T-helper 17 cell (primary cell): Measurements from ENCODE around the gene IRF9. TPM values are rescaled to one million over a fixed set of nuclear protein-coding genes. Genes with fewer than 3 reads are reported as not detected.
"Not testable (repeated sequence)": the region's sequence is repeated elsewhere in the genome, so short reads cannot be mapped to it uniquely, and the experiment has no call there.

Experiments used
- ATAC-seq: fragments of 150-1000 bp; cut with Tn5 transposase; 2 replicates; pipeline ENCODE4 v1.10.0; 2021; ENCODE audit warnings: mild to moderate bottlenecking, moderate library complexity
- DNase-seq, 3 donors: peaks; one replicate each; pipeline versions ENCODE4 v3.0.0 to v3.0.0-alpha.2; 2020 to 2021
- H3K9me3 ChIP-seq: one replicate; pipeline ENCODE4 v1.7.0; 2013; ENCODE audit warnings: low read length, mild to moderate bottlenecking; ENCODE audit not compliant: control insufficient read depth, poor library complexity, severe bottlenecking
- H3K27ac Mint-ChIP-seq: one replicate; pipeline ENCODE4 v1.8.0; 2022; ENCODE audit warnings: mild to moderate bottlenecking, moderate library complexity, mixed read lengths
- H3K27me3 Mint-ChIP-seq: one replicate; pipeline ENCODE4 v1.8.0; 2022; ENCODE audit warnings: mixed read lengths
- H3K36me3 Mint-ChIP-seq: one replicate; pipeline ENCODE4 v1.8.0; 2022; ENCODE audit warnings: low read depth, mixed read lengths
- H3K4me1 Mint-ChIP-seq: one replicate; pipeline ENCODE4 v1.8.0; 2022; ENCODE audit warnings: mild to moderate bottlenecking, mixed read lengths
- H3K4me3 Mint-ChIP-seq: one replicate; pipeline ENCODE4 v1.8.0; 2022; ENCODE audit warnings: mild to moderate bottlenecking, moderate library complexity, mixed read lengths
- total RNA-seq, 4 donors: library from RNA in 2 of 4; stranded (reverse) in 2 of 4; gene quantifications; one replicate each; pipeline ENCODE4 v1.2.3 and lab custom pipeline; 2022 to 2026

The IRF9 gene
- total RNA-seq, 2 donors from 2014 or later, result 172 to 230 TPM

- Mint-ChIP-seq H3K4me3 (no peak overlapping the region), H3K4me1 (peaks cover 26% of the 10 kb centered on the region)
Measured at GRCh38 chr14:24189460-24189859, 28.4 kb downstream of the IRF9 start.

GRCh38 chr14:24190416-24190815 is 29.4 kb downstream of the IRF9 start:
- H3K9me3 ChIP-seq, result no peaks in the 10 kb centered on the region
- peaks cover 31% of the 10 kb centered on the region for H3K4me1 Mint-ChIP-seq
- no peak for DNase-seq
- no peak for ATAC-seq
- no peak overlapping the region for H3K4me3 Mint-ChIP-seq
- no peaks in the 10 kb centered on the region for H3K27me3 Mint-ChIP-seq
- no peak overlapping the region for H3K27ac Mint-ChIP-seq
- H3K36me3 Mint-ChIP-seq, result peaks cover 3% of the 10 kb centered on the region

More at GRCh38 chr14:24189460-24189859, 28.4 kb downstream of the IRF9 start:
- H3K27ac Mint-ChIP-seq, result peak overlapping the region; percentile 97
- H3K9me3 ChIP-seq, result no peaks in the 10 kb centered on the region
- ATAC-seq, result no peak
- DNase-seq, result no peak
- H3K27me3 Mint-ChIP-seq, result no peaks in the 10 kb centered on the region
- H3K36me3 Mint-ChIP-seq, result peaks cover 3% of the 10 kb centered on the region

- H3K4me3 Mint-ChIP-seq, result no peak overlapping the region
- H3K9me3 ChIP-seq, result no peaks in the 10 kb centered on the region
- peak overlapping the region; percentile 82 for H3K27ac Mint-ChIP-seq
- H3K36me3 Mint-ChIP-seq, result peaks cover 3% of the 10 kb centered on the region
- peaks cover 31% of the 10 kb centered on the region for H3K4me1 Mint-ChIP-seq
- H3K27me3 Mint-ChIP-seq, result no peaks in the 10 kb centered on the region
- ATAC-seq (no peak), DNase-seq (no peak)
Measured at GRCh38 chr14:24192933-24193332, 31.9 kb downstream of the IRF9 start.

GRCh38 chr14:24194186-24194872 is 33.3 kb downstream of the IRF9 start:
- peak overlapping the region; percentile 95 for H3K4me3 Mint-ChIP-seq
- no peaks in the 10 kb centered on the region for H3K9me3 ChIP-seq
- no peaks in the 10 kb centered on the region for H3K27me3 Mint-ChIP-seq
- H3K27ac Mint-ChIP-seq, result peak overlapping the region; percentile 97
- no peak for DNase-seq
- peaks cover 37% of the 10 kb centered on the region for H3K4me1 Mint-ChIP-seq
- H3K36me3 Mint-ChIP-seq, result peaks cover 3% of the 10 kb centered on the region
- ATAC-seq, result no peak

GRCh38 chr14:24194873-24195185 is 33.8 kb downstream of the IRF9 start:
- Mint-ChIP-seq H3K27me3 (no peaks in the 10 kb centered on the region), H3K27ac (peak overlapping the region; percentile 97), H3K4me1 (peaks cover 36% of the 10 kb centered on the region), H3K4me3 (peak overlapping the region; percentile 95), H3K36me3 (peaks cover 3% of the 10 kb centered on the region)
- no peaks in the 10 kb centered on the region for H3K9me3 ChIP-seq
- ATAC-seq (no peak), DNase-seq (no peak)

GRCh38 chr14:24195186-24196070 is 34.4 kb downstream of the IRF9 start, which contains the start of gene TM9SF1:
Gene TM9SF1 (minus strand): TSS chr14:24195441. CDS start chr14:24195019, 422 bp downstream.
- Mint-ChIP-seq H3K36me3 (peaks cover 3% of the 10 kb centered on the region), H3K4me1 (peaks cover 36% of the 10 kb centered on the region), H3K27ac (peak within 1 kb of the TSS; percentile 97), H3K27me3 (no peaks in the 10 kb centered on the region), H3K4me3 (peak within 1 kb of the TSS; percentile 95)
- DNase-seq, result peak; percentile 79 to 84 (median 82)
- ATAC-seq, result peak; percentile 90
- no peaks in the 10 kb centered on the region for H3K9me3 ChIP-seq

GRCh38 chr14:24196071-24197055 is 35.3 kb downstream of the IRF9 start:
- Mint-ChIP-seq H3K36me3 (peaks cover 3% of the 10 kb centered on the region), H3K27me3 (no peaks in the 10 kb centered on the region), H3K27ac (peak overlapping the region; percentile 97), H3K4me1 (peaks cover 37% of the 10 kb centered on the region), H3K4me3 (peak overlapping the region; percentile 95)
- no peak for DNase-seq
- no peak for ATAC-seq
- H3K9me3 ChIP-seq, result no peaks in the 10 kb centered on the region

- peak overlapping the region; percentile 95 for H3K4me3 Mint-ChIP-seq
Measured at GRCh38 chr14:24197056-24197450, 36.0 kb downstream of the IRF9 start.

GRCh38 chr14:24198814-24199524 is 37.9 kb downstream of the IRF9 start:
- DNase-seq (no peak), ATAC-seq (no peak)
- Mint-ChIP-seq H3K27ac (peak overlapping the region; percentile 85), H3K4me1 (peaks cover 32% of the 10 kb centered on the region), H3K36me3 (peaks cover 5% of the 10 kb centered on the region), H3K27me3 (no peaks in the 10 kb centered on the region), H3K4me3 (no peak overlapping the region)
- H3K9me3 ChIP-seq, result no peaks in the 10 kb centered on the region

More at GRCh38 chr14:24197056-24197450, 36.0 kb downstream of the IRF9 start:
- Mint-ChIP-seq H3K27me3 (no peaks in the 10 kb centered on the region), H3K4me1 (peaks cover 38% of the 10 kb centered on the region), H3K36me3 (peaks cover 4% of the 10 kb centered on the region), H3K27ac (peak overlapping the region; percentile 97)
- H3K9me3 ChIP-seq, result no peaks in the 10 kb centered on the region
- ATAC-seq (no peak), DNase-seq (no peak)

GRCh38 chr14:24202538-24202937 is 41.5 kb downstream of the IRF9 start:
- H3K27me3 Mint-ChIP-seq, ATAC-seq, H3K4me3 Mint-ChIP-seq, H3K9me3 ChIP-seq, H3K27ac Mint-ChIP-seq, DNase-seq: not testable (repeated sequence)
- Mint-ChIP-seq H3K36me3 (peaks cover 14% of the 10 kb centered on the region), H3K4me1 (peaks cover 31% of the 10 kb centered on the region)

GRCh38 chr14:24203249-24203886 is 42.3 kb downstream of the IRF9 start:
- peaks cover 37% of the 10 kb centered on the region for H3K4me1 Mint-ChIP-seq
- not testable (repeated sequence) for H3K27me3 Mint-ChIP-seq, ATAC-seq, H3K9me3 ChIP-seq, DNase-seq, H3K27ac Mint-ChIP-seq
- peak overlapping the region; percentile 37 for H3K4me3 Mint-ChIP-seq
- H3K36me3 Mint-ChIP-seq, result peaks cover 14% of the 10 kb centered on the region
